ENCODE data around the gene ARHGDIA. TPM values are rescaled to one million over a fixed set of nuclear protein-coding genes. Genes with fewer than 3 reads are reported as not detected.

ARHGDIA gene
- total RNA-seq, 1 experiment from 2014 or later, result 667 TPM

- POLR2A ChIA-PET (ENCODE audit: low non-redundant PET), result interaction anchor here (0.5 to 0.7 kb wide), 4 partner anchors 13 to 62 kb away, joined by 3 to 9 read pairs (median 4); no protein-coding TSS in a partner anchor
- no peaks in the 10 kb centered on the region for H3K9me3 ChIP-seq (ENCODE audit: low read depth, low read length, poor library complexity, severe bottlenecking)
- no peak overlapping the region for H3K27ac ChIP-seq (ENCODE audit: low read depth, low read length, poor library complexity, severe bottlenecking)
- TF ChIP-seq EZH2 (IDR thresholded peaks at IDR 0.05; ENCODE audit: borderline replicate concordance, low read depth, low read length, poor library complexity, severe bottlenecking), result no peak
- TF ChIP-seq, protein P1, sequence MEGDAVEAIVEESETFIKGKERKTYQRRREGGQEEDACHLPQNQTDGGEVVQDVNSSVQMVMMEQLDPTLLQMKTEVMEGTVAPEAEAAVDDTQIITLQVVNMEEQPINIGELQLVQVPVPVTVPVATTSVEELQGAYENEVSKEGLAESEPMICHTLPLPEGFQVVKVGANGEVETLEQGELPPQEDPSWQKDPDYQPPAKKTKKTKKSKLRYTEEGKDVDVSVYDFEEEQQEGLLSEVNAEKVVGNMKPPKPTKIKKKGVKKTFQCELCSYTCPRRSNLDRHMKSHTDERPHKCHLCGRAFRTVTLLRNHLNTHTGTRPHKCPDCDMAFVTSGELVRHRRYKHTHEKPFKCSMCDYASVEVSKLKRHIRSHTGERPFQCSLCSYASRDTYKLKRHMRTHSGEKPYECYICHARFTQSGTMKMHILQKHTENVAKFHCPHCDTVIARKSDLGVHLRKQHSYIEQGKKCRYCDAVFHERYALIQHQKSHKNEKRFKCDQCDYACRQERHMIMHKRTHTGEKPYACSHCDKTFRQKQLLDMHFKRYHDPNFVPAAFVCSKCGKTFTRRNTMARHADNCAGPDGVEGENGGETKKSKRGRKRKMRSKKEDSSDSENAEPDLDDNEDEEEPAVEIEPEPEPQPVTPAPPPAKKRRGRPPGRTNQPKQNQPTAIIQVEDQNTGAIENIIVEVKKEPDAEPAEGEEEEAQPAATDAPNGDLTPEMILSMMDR (conservative IDR thresholded peaks at IDR 0.05; ENCODE audit: low read depth, low read length), result no peak
- H3K4me3 ChIP-seq (ENCODE audit: low read depth, low read length, poor library complexity, severe bottlenecking), result no peak overlapping the region
- H3K4me1 ChIP-seq (ENCODE audit: insufficient read depth, low read length, poor library complexity, severe bottlenecking), result peaks cover 14% of the 10 kb centered on the region
- no peak for DNase-seq (ENCODE audit: low spot score)
- no peaks in the 10 kb centered on the region for H3K27me3 ChIP-seq (replicated peaks; ENCODE audit: insufficient read depth, low read depth, low read length, poor library complexity)
- CTCF ChIA-PET, result no interaction called here
- intact Hi-C loops (cut with micrococcal nuclease; ENCODE audit: unreplicated experiment), result no loop called here
- no TSS peak for BruUV-seq (replicated peaks)
- H3K36me3 ChIP-seq (ENCODE audit: insufficient read depth, low read length, poor library complexity, severe bottlenecking), result peaks cover 77% of the 10 kb centered on the region
These were observed 16.0 kb downstream of the ARHGDIA start for GRCh38 chr17:81854974-81855774.

DNA sequence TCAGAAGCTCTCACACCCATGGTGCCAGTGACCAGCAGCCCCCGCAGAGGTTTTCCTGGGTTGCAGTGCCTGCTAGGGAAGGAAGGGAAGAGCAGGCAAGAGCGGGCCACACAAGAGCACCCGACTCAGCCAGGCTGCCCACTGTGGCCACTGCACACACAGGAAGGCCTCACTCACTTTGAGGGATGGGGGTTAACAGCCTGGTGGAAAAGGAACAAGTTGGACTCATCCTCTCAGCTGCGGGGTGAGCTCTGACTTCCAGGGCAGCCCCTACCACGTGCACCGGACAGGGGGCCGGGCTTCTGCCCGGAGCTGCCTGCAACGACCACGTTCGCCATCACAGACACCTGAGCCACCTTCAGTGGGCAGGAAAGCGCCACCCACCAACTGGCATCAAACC is 18.9 kb downstream of the ARHGDIA start:
- POLR2A ChIA-PET (ENCODE audit: low non-redundant PET), result no interaction called here
- Histone ChIP-seq H3K27ac (ENCODE audit: low read depth, low read length, poor library complexity, severe bottlenecking) (no peak overlapping the region), H3K36me3 (ENCODE audit: insufficient read depth, low read length, poor library complexity, severe bottlenecking) (peaks cover 77% of the 10 kb centered on the region), H3K4me1 (ENCODE audit: insufficient read depth, low read length, poor library complexity, severe bottlenecking) (no peaks in the 10 kb centered on the region), H3K9me3 (ENCODE audit: low read depth, low read length, poor library complexity, severe bottlenecking) (no peaks in the 10 kb centered on the region), H3K27me3 (replicated peaks; ENCODE audit: insufficient read depth, low read depth, low read length, poor library complexity) (no peaks in the 10 kb centered on the region), H3K4me3 (ENCODE audit: low read depth, low read length, poor library complexity, severe bottlenecking) (no peak overlapping the region)
- DNase-seq (ENCODE audit: low spot score), result no peak
- intact Hi-C loops (cut with micrococcal nuclease; ENCODE audit: unreplicated experiment), result no loop called here
- CTCF ChIA-PET, result no interaction called here
- no TSS peak for BruUV-seq (replicated peaks)
- TF ChIP-seq, protein P1 (conservative IDR thresholded peaks at IDR 0.05; ENCODE audit: low read depth, low read length), result no peak
- no peak for TF ChIP-seq EZH2 (IDR thresholded peaks at IDR 0.05; ENCODE audit: borderline replicate concordance, low read depth, low read length, poor library complexity, severe bottlenecking)

DNA sequence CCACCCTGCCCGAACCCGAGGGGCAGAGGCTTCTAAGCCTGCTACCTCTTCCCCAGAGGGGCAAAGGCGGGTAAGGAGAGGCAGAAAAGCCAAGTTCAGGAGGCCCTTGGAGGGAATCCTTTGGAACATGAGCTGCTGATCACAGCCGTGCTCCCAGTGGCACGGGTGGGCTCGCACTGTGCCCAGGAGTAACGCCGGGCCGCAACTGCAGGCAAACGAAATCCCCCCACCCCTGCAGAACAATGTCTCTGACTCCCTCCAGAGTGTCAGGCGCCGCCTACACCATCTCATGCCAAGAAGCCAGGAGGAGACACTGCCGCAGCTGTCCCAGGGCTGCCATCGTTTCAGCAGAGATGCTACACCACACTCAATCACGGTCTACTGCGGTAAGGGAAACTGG is 19.7 kb downstream of the ARHGDIA start:
- Histone ChIP-seq H3K9me3 (ENCODE audit: low read depth, low read length, poor library complexity, severe bottlenecking) (no peaks in the 10 kb centered on the region), H3K27me3 (replicated peaks; ENCODE audit: insufficient read depth, low read depth, low read length, poor library complexity) (no peaks in the 10 kb centered on the region), H3K4me3 (ENCODE audit: low read depth, low read length, poor library complexity, severe bottlenecking) (no peak overlapping the region), H3K36me3 (ENCODE audit: insufficient read depth, low read length, poor library complexity, severe bottlenecking) (peaks cover 80% of the 10 kb centered on the region), H3K4me1 (ENCODE audit: insufficient read depth, low read length, poor library complexity, severe bottlenecking) (no peaks in the 10 kb centered on the region), H3K27ac (ENCODE audit: low read depth, low read length, poor library complexity, severe bottlenecking) (no peak overlapping the region)
- intact Hi-C loops (cut with micrococcal nuclease; ENCODE audit: unreplicated experiment), result no loop called here
- no TSS peak for BruUV-seq (replicated peaks)
- ChIA-PET CTCF (no interaction called here), POLR2A (ENCODE audit: low non-redundant PET) (no interaction called here)
- no peak for DNase-seq (ENCODE audit: low spot score)
- TF ChIP-seq EZH2 (IDR thresholded peaks at IDR 0.05; ENCODE audit: borderline replicate concordance, low read depth, low read length, poor library complexity, severe bottlenecking), result no peak
- TF ChIP-seq, protein P1 (conservative IDR thresholded peaks at IDR 0.05; ENCODE audit: low read depth, low read length), result no peak

Measured in A673 (cell line).